Ovary (tissue), 3 donors: ENCODE data around the gene NSMCE1.

Experiments
- EP300 ChIP-seq: sonication (generic); formaldehyde crosslinking; IDR thresholded peaks from one replicate; pipeline ENCODE4 v1.6.1; 2017; ENCODE audit warnings: antibody characterized with exemption
- POLR2A ChIP-seq: fragments of 450-650 bp; IDR thresholded peaks from one replicate; pipeline ENCODE4 v1.6.1; 2017; ENCODE audit warnings: antibody characterized with exemption, mild to moderate bottlenecking, moderate library complexity
- TF ChIP-seq, protein P1 (sequence below), 3 donors: fragments of 450-650 bp in 2 of 3; fragments of 200-600 bp in 1 of 3; IDR thresholded peaks; one replicate each; pipeline versions ENCODE4 v1.5.1 to v1.8.0; 2016 to 2022; ENCODE audit warnings: antibody characterized with exemption in 3 of 3, mild to moderate bottlenecking in 1 of 3
- donor health status: DM: no; HTN: no; CAD: no.

DNA sequence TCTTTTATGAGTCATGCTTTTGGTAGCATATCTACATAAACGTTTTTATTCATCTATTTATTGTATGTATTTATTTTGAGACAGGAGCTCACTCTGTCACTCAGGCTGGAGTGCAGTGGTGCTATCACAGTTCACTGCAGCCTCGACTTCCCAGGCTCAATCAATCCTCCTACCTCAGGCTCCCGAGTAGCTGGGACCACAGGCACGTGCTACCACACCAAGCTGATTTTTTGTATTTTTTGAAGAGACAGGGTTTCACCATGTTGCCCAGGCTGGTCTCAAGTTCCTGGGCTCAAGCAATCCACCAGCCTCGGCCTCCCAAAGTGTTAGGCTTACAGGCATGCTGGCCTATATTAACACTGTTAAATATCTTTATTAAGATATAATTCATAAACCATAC lies 24.8 kb upstream of the NSMCE1 start:
- no peak for TF ChIP-seq POLR2A
- TF ChIP-seq, protein P1, sequence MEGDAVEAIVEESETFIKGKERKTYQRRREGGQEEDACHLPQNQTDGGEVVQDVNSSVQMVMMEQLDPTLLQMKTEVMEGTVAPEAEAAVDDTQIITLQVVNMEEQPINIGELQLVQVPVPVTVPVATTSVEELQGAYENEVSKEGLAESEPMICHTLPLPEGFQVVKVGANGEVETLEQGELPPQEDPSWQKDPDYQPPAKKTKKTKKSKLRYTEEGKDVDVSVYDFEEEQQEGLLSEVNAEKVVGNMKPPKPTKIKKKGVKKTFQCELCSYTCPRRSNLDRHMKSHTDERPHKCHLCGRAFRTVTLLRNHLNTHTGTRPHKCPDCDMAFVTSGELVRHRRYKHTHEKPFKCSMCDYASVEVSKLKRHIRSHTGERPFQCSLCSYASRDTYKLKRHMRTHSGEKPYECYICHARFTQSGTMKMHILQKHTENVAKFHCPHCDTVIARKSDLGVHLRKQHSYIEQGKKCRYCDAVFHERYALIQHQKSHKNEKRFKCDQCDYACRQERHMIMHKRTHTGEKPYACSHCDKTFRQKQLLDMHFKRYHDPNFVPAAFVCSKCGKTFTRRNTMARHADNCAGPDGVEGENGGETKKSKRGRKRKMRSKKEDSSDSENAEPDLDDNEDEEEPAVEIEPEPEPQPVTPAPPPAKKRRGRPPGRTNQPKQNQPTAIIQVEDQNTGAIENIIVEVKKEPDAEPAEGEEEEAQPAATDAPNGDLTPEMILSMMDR (IDR thresholded peaks at IDR 0.05), result no peak
- no peak for TF ChIP-seq EP300
